Adrenal gland (tissue), 12 donors: ENCODE results near the gene B4GALT1. TPM values are rescaled to one million over a fixed set of nuclear protein-coding genes. Genes with fewer than 3 reads are reported as not detected.

Experiments used
- DNase-seq, 7 donors: peaks; one replicate each; pipeline ENCODE4 v3.0.0-alpha.2; 2019 to 2020
- H3K27ac ChIP-seq, 5 donors: fragments of 200-600 bp; sonication (generic) in 4 of 5; 1 replicate in 3 of 5; 2 replicates in 2 of 5; pipeline versions ENCODE4 v1.5.1 to v1.8.0; 2016 to 2020; ENCODE audit warnings: mild to moderate bottlenecking in 1 of 5
- H3K27me3 ChIP-seq: fragments of 200-600 bp; 2 replicates; pipeline ENCODE4 v1.8.0; 2021
- H3K36me3 ChIP-seq, 2 donors: fragments of 200-600 bp; replicated peaks in 1 of 2; 1 replicate in 1 of 2; 2 replicates in 1 of 2; pipeline versions ENCODE4 v1.5.1 to v1.8.0; 2018 to 2022
- H3K4me1 ChIP-seq, 2 donors: fragments of 200-600 bp; replicated peaks in 1 of 2; 1 replicate in 1 of 2; 2 replicates in 1 of 2; pipeline versions ENCODE4 v1.5.1 to v1.8.0; 2018 to 2021
- H3K4me3 ChIP-seq, 4 donors: fragments of 200-600 bp; sonication (generic) in 3 of 4; one replicate each; pipeline ENCODE4 v1.5.1; 2016 to 2018
- H3K9me3 ChIP-seq, 3 donors: fragments of 200-600 bp; sonication (generic) in 1 of 3; replicated peaks in 1 of 3; 1 replicate in 2 of 3; 2 replicates in 1 of 3; pipeline versions ENCODE4 v1.5.1 to v1.8.0; 2016 to 2021
- CTCF ChIP-seq, 6 experiments: fragments of 450-650 bp in 4 of 6; fragments of 200-600 bp in 2 of 6; sonication (generic) in 1 of 6; IDR thresholded peaks; 1 replicate in 5 of 6; 2 replicates in 1 of 6; pipeline versions ENCODE4 v1.5.1 to v1.8.0; 2016 to 2021; ENCODE audit warnings: antibody characterized with exemption in 6 of 6, mild to moderate bottlenecking in 2 of 6, moderate library complexity in 1 of 6
- POLR2A ChIP-seq, 2 donors: fragments of 450-650 bp; IDR thresholded peaks; one replicate each; pipeline ENCODE4 v1.6.1; 2017; ENCODE audit warnings: antibody characterized with exemption in 2 of 2, mild to moderate bottlenecking in 2 of 2, moderate library complexity in 1 of 2
- WGBS, 4 donors: extraction: QIAGEN DNeasy Blood & Tissue Kit in 2 of 4; methylation state at CpG; one replicate each; pipeline versions ENCODE4 v1.1.5 to v1.1.7; 2013 to 2017; 5-methylcytosine and 5-hydroxymethylcytosine counted together
- intact Hi-C, 2 donors: fragments of 100-400 bp; cut with DNase I; formaldehyde crosslinking; loops; one replicate each; pipeline versions ENCODE4 v1.14.1 to v1.15.0; 2022 to 2023
- polyA plus RNA-seq, 3 donors: library from polyadenylated mRNA; stranded (reverse); fragments of 200-250 nt in 2 of 3; fragments of 350-450 nt in 1 of 3; fragmentation: Illumina TruSeq in 1 of 3; extraction: RNeasy Lipid Tissue Mini Kit (QIAGEN cat#74804) in 1 of 3; gene quantifications; one replicate each; pipeline ENCODE4 v1.2.3, GENCODE V29; 2013 to 2014
- total RNA-seq, 9 donors: library from RNA; depleted of rRNA in 4 of 9; stranded (reverse); fragments of >200 nt in 4 of 9; fragments of 120-200 nt in 1 of 9; fragmentation: NEBNext Ultra II Directional in 1 of 9; extraction: Animal tissue kit (Norgen Biotek cat#: 25700) in 1 of 9; gene quantifications; one replicate each; pipeline versions ENCODE4 v1.1.0 to v1.2.4, GENCODE V29; 2013 to 2023
- donor health status: healthy with polysubstance abuse.
- donor health status: Bipolar disorder and iron deficiency.
- donor health status: DM: yes; HTN: yes; CAD: no.
- donor health status: DM: no; HTN: no; CAD: no.
- donor health status: DM: no; HTN: no; CAD: no.
- donor health status: DM: yes; HTN: yes; CAD: no.

Gene B4GALT1
- total and polyA plus RNA-seq, 12 donors, result 18.7 to 117 (median 62.7) TPM

- TF ChIP-seq CTCF (IDR thresholded peaks at IDR 0.05) (no peak), POLR2A (IDR thresholded peaks at IDR 0.05) (peak in 1 of 2 donors; percentile 79)
- H3K36me3 ChIP-seq, result no peaks in the 10 kb centered on the region
- intact Hi-C loops, result no loop called here
- peak; percentile 89 to 97 (median 94) for DNase-seq
- no peak overlapping the region for H3K4me3 ChIP-seq
- peaks cover 58 to 81% of the 10 kb centered on the region in 2 donors for H3K4me1 ChIP-seq
- H3K27ac ChIP-seq, result peak overlapping the region; percentile 79 to 92 (median 84)
- H3K9me3 ChIP-seq, result no peaks in the 10 kb centered on the region
- 17 to 31% (median 30%) methylated on average over 3 to 18 of the region's 18 CpGs for WGBS, 4 donors
- no peaks in the 10 kb centered on the region for H3K27me3 ChIP-seq
Observed at GRCh38 chr9:33139421-33140228, 27.5 kb downstream of the B4GALT1 start.

GRCh38 chr9:33138768-33139167, 28.4 kb downstream of the B4GALT1 start:
- Histone ChIP-seq H3K9me3 (no peaks in the 10 kb centered on the region), H3K27ac (peak overlapping the region in 4 of 5 donors; percentile 79 to 92 (median 86)), H3K36me3 (peaks cover 0 to 8% of the 10 kb centered on the region in 2 donors), H3K27me3 (no peaks in the 10 kb centered on the region), H3K4me3 (no peak overlapping the region), H3K4me1 (peaks cover 58 to 75% of the 10 kb centered on the region in 2 donors)
- peak in 1 of 7 donors; percentile 43 for DNase-seq
- TF ChIP-seq POLR2A (IDR thresholded peaks at IDR 0.05) (no peak), CTCF (IDR thresholded peaks at IDR 0.05) (no peak)
- WGBS, 4 donors, result 91 to 98% (median 92%) methylated on average over 7 of the region's 7 CpGs
- intact Hi-C loops, result no loop called here

- peaks cover 0 to 17% of the 10 kb centered on the region in 2 donors for H3K36me3 ChIP-seq
Observed at GRCh38 chr9:33137781-33138264, 29.3 kb downstream of the B4GALT1 start.

More at GRCh38 chr9:33137781-33138264, 29.3 kb downstream of the B4GALT1 start:
- intact Hi-C loops, result no loop called here
- Histone ChIP-seq H3K27me3 (no peaks in the 10 kb centered on the region), H3K9me3 (no peaks in the 10 kb centered on the region), H3K4me1 (peaks cover 53 to 67% of the 10 kb centered on the region in 2 donors), H3K4me3 (no peak overlapping the region), H3K27ac (peak overlapping the region in 2 of 5 donors; percentile 15 to 90)
- DNase-seq, result peak in 1 of 7 donors; percentile 49
- WGBS, 4 donors, result 82 to 91% (median 83%) methylated on average over 8 to 11 of the region's 11 CpGs
- TF ChIP-seq POLR2A (IDR thresholded peaks at IDR 0.05) (no peak), CTCF (IDR thresholded peaks at IDR 0.05) (no peak)
